NCI-H187 treated with DMSO at 0.1 percent for 48 hours (cell line): Measurements from ENCODE around the gene PPP1R3G.
"Not testable (repeated sequence)": the region's sequence is repeated elsewhere in the genome, so short reads cannot be mapped to it uniquely, and the experiment has no call there.

Experiments used
- DNase-seq: peaks from one replicate; lab custom pipeline; 2025; lab: John Stamatoyannopoulos, UW

PPP1R3G gene

DNA sequence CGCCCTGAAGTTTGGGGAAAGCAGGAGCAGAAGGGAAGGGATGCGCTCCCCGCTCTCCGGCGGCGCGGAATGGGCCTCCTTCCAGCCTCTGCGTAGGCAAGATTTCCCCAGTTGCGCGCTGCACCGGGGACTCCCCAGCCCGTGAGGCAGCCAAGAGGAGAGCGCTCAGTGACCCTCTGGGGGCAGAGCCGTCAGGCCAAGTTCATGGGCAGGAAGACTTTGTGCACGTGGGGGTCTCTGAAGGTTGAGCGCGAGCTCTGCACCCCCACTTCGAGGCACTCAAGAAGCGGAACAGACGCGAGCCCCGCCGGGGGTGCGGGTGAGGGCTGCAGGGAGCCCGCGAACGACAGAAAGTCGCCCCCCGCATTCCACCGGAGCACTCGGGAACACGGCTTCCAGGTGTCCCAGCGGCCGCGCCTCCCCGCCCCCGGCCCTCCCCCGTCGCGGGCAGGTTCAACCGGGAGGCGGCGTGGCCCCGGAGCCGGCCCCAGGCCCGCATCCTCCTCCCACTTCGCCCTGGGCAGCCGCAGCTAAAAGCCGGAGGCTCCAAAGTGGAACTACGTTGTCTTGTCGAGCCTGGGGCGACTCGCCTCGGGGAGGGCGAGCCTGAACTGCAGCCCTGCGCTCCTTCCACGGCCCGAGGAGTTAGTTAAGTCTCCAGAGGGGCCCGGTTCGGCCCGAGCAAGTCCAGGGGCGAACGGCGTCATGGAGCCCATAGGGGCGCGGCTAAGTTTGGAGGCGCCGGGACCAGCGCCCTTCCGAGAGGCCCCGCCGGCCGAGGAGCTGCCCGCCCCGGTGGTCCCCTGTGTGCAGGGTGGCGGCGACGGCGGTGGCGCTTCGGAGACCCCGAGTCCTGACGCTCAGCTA is at the start of gene PPP1R3G:
Gene PPP1R3G (plus strand): TSS at position 561 of the 867 bp plus-strand sequence. CDS start 145 bp downstream, at position 706.
- DNase-seq = no peak

DNA sequence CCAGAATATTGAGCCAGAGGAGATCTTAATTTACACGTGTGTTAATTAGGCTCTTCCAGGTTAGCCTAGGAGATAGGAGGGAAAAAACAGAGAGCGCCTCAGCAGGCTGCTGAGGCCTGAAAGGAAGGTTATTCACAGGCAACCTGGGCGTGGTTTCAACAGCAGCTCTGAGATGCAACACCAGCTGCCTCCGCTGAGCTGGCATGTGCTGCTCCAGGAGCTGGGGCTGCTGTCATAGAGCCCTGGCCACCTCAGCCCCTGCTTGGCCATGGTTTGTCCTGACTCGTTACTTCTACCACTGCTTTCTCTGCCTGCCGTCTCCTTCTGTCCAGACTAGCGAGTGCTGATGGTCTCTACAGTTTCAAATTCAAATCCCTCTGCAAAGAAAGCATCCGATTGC is 48.9 kb upstream of the PPP1R3G start:
- no peak for DNase-seq

DNA sequence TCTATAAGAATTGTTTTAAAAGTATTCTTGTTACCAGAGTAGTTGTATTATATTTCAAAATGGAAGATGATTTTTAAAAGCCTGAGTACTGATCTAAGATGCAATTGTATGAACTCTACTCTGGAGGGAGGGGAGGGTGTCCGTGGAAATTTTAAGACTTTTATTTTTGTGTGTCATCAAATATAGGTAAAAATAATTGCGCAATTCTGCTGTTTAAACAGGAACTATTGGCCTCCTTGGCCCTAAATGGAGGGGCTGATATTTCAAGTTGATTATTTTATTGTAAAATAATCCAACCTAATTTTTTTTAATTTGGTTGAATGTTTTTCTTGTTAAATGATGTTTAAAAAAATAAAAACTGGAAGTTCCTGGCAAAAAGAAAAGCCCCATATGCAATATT is 43.2 kb upstream of the PPP1R3G start:
- DNase-seq = no peak

DNA sequence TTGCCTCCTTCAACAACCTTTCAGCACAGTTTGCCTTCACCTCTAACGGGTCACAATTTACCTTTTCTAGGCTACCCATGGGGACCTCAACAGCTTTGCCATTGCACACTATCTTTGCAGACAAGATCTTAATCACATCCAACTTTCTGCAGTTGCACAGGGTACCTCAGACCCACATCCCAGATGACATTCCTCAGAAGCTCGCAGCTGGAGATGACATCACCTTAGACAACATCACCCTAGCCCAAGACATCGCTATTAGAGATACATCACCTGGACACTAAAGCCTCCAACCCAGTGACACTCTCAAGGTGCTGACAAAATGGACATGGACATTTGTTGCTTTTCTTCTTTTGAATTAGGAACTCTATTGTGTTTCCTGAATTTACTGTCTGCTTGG is 42.7 kb upstream of the PPP1R3G start:
- DNase-seq = no peak

DNA sequence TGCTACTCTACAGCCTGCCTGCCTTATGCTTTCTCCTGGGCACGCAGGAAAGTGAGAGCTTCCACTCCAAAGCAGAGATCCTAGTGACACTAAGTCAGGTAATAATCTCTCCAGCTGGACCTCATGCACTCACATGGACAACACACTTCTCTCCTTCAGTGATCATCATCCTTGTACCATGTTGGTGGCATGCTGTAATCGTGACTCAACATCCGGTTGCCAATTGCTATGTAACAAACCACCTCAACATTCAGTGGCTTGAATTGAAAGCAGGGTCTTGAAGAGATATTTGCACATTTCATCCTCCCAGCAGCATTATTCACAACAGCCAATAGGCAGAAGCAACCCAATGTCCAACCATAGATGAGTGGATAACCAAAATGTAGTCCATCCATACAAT is 40.3 kb upstream of the PPP1R3G start:
- DNase-seq = no peak

DNA sequence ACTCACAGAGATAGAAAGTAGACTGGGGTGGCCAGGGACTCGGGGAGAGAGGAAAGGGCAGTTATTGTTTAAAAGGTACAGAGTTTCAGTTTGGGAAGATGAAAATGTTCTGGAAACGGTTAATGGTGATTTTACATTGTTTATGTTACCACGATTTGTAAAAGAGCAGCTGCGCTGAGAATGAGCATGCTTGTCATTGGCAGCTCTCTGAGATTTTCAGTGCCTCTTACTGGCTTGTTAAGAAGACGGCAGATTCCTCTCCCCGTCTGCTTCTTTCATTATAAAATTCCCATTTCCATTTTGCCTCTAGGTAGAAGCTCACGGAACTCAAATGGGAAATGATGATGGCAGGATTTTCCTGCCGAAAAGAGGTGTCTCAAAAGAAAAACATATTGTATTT is 39.7 kb upstream of the PPP1R3G start:
- no peak for DNase-seq

DNA sequence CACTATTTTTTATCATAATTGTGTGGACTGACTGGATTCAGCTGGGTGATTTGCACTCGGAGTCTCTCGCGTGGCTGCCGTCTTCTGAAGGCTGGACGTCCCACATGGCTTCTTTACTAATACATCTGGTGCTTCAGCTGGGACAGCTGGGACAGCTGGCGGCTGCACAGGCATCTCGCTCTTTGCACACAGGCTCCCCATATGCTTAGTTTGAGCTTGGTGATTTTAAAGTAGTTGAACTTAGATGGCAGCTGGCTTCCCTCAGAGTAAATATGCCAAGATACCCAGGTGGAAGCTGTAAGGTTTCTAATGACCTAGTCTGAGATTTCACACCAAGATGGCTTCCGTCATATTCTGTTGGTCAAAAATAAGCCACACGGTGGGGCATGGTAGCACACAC is 38.7 kb upstream of the PPP1R3G start:
- DNase-seq = no peak

DNA sequence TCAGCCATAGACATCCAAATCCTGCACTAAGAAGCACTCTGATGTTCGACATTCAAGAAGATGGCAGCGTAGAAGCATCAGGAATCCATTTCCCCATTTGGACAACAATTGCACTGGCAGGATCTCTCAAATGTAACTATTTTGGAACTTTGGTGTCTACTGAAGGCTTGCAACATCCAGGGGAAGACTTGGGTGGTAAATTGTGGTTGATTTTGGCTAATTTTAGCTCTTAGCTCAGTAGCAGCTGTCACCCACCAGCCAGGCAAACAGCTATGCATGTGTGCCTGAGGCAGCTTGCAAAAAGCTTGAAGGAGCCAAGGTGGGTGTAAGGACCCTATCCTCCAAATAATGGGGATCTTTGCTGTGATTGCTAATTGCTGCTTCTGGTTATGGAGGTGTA is 35.1 kb upstream of the PPP1R3G start:
- no peak for DNase-seq

DNA sequence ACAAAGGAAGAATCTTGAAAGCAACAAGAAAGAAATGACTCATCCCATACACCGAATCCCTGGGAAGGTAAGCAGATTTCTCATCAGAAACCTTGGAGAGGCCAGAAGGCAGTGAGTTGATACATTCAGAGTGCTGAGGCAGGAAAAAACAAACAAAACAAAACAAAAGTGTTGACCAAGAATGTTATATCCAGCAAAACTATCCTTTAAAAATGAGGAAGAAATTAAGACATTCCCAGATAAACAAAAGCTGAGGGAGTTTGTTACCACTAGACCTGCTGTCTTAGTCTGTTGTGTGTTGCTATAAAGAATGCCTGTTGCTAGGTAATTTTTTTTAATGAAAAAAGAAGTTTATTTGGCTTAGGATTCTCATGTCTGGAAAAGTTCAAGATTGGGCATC is 33.7 kb upstream of the PPP1R3G start:
- no peak for DNase-seq

DNA sequence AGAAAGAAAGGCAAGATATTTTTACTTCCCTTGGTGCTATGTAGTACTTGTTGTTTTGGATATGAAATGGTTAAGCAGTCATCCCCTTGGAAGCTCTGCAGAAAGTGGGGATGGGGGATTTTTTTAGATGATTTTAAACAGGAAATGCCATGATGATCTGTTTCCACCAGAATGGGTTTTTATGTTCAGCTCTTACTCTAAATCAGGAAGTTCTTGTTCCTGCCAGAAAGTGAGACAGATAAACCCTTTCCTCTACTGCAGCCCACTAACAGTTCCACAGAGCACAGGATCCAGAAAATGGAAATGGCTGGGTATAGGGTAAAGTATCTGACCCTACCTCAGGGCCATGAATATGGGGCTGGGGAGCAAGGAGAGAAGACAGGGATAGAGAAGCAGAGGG is 32.1 kb upstream of the PPP1R3G start:
- DNase-seq = no peak

DNA sequence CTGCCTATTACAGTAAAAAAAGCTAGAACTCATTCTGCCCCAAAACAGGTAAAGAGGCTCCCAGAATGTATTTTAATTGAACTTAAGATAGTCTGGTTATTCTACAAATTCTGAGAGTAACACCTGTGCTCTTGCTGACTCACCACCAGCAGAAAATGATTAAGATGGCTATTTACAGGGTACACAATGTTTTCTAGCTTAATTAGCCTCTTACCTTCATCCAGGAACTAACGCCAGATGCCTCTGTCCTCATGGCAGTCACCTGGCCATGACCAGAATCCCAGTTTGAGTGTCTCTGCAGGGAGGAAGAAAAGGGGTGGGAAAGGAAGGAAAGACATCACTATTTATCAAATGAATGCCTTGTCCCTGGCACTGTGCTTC is 31.3 kb upstream of the PPP1R3G start:
- DNase-seq = no peak

DNA sequence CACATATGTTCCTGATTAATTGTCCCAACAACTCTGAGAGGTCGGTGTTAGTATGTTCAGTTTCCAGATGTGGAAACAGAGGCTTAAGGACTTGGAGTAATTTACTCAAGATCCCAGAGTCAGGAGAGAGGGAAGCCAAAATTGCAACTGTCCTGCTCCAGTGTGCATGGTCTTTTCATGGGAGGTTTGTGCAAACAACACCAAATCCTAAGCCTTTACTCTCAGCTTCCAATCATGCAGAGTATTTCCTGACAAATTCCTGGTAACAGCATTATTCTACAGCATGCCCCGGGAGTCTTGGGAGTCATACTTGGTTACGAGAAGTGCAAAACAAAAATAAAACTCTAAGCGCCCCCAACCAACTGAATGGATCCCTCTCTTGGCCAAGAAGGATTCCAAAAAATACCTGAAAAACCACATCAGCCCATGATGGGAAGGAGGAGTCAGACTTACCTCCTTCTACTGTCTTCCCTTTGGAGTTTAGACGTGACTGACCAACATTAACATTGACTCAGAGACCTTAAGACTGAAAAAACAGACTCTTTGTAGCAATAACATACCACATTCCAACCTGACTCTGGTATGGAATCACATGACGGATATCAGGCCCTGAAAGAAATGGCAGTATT is 30.8 kb upstream of the PPP1R3G start:
- no peak for DNase-seq

DNA sequence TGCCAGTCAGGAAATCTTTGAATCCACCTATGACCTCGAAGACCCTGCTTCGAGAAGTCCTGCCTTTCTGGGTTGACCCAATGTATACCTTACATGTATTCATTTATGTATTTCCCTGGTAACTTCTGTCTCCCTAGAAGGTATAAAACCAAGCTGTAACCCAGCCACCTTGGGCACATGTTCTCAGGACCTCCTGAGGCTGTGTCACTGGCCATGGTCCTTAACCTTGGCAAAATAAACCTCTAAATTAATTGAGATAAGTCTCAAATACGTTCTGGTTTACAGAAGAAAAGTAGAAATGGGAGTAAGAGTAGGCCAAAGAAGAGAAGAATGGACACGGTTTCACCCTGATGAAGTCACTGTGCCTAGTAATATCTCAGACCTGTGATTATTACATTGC is 30.0 kb upstream of the PPP1R3G start:
- DNase-seq = no peak

DNA sequence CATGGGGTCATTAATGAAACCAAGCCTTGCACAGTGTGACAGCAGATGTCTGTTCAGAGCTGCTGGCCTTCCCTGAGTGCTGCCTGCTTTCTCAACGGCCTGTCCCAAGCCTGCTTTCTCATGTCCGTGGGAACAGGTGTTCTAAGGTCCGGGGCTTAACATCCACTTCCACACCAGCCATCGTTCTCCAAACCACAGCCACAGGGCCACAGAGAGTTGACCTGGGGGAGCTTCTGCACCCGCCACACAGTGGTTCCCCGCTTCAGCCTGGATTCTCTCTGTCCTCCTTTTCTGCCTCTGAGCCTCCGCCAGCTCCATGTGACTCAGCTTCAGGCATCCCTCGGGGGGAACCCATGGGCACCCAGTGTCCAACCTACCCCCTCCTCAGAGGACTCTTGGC is 26.9 kb upstream of the PPP1R3G start:
- no peak for DNase-seq

DNA sequence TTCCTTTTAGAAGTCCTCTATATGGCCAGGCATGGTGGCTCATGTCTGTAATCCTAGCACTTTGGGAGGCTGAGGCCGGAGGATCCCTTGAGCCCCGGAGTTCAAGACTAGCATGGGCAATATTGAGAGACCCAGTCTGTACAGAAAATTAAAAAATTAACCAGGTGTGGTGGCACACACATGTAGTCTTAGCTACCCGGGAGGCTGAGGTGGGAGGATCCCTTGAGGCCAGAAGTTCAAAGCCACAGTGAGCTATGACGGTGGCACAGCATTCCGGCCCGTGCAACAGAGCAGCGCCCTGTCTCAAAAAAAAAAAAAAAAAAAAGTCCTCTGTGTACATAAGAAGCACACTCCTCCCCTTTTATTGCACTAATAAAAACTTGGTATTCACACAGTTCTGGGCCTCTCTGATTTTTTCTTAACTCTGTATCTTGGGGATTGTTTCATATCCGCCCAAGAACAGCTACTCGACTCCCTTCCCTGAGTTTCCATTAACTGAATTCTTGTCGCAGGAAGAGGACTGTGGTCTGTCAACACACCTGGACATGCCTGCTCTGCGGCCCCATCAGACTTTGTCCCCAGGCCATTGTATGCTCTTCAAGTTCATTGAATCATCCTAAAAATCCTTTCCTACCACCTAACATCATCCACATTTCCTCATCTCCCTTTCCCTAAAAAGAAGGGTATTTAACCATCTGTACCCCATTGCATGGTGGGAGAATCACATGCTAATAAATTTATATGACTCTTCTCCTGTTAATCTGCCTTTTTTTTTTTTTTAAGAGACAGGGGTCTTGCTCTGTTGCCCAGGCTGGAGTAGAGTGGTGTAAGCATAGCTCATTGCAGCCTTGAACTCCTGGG is 25.9 kb upstream of the PPP1R3G start:
- no peak for DNase-seq

DNA sequence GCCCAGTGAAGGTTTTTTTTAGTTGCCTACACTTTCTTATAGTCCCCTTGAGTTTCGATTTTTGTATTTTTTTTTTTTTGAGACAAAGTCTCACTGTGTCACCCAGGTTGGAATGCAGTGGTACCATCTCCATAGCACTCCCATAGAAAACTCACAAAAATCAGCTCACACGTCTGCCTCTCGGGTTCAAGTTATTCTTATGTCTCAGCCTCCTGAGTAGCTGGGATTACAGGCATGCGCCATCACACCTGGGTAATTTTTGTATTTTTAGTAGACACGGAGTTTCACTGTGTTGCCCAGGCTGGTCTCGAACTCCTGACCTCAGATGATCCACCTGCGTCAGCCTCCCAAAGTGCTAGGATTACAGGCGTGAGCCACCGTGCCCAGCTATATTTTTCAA is 24.7 kb upstream of the PPP1R3G start:
- not testable (repeated sequence) for DNase-seq

DNA sequence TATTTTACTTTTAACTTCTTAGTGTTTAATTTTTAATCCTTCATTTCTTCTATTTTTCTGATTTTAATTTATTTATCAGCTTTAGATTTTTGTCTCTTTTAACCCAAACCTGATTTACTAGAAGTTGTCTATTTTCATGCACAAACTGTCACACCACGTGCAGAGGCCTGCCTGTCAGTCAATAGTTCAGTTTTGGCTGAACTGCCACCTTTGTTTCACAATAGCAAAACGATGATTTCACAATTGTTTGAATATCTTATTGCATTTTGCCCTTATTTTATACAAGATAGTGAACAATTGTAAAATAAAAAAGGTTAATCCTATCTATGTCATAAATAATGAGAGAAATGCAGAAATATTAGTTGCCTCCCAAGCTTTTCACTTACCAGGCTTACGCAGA is 24.0 kb upstream of the PPP1R3G start:
- DNase-seq = no peak

DNA sequence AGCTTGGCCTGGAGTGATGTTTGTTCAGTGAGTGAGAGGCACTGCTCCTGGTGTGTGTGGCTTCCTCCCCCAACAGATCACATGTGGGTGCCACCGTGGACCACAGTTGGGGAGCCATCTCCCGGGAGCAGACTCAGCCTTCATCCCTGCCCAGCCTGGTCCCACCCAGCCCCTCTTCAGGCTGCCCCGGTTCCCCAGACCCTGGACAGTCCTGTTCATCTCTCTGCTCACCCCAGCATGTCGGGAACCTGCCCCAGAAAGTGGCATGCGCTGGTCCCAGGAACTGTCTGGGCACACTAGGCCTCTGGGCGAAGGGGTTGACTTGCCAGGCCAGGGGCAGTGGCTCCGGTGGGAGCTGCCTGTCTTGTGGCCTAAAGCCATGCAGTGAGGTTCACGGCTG is 21.5 kb upstream of the PPP1R3G start:
- DNase-seq = no peak

DNA sequence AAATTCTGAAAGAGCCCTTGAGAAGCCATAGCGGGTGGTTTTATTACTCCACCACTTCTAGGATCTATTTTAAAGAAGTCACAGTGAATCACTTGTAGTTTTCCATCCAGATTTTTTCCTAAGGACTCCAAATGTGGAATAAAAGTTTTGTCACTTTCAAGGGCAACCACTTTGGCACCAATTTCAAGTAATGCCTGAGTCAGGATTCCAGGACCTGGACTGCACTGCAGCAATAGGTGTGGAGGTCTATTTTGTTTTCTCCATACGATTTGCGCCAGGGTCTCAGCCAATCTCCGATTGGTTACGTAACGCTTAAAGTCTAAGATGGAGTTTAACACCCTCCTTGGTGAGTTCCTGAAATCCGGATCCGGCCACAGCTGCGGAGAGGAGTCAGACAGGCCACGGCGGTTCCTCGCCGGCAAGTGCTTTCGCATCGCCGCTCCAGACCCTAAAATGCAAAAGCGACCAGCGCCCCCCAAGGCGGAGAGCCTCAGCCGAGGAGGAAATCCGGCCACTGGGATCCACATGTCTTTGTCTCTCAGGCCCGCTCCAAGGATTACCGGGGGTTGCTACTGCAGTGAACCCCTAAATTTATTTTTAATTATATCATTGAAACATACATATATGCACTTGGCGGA is 18.6 kb upstream of the PPP1R3G start:
- DNase-seq = no peak

DNA sequence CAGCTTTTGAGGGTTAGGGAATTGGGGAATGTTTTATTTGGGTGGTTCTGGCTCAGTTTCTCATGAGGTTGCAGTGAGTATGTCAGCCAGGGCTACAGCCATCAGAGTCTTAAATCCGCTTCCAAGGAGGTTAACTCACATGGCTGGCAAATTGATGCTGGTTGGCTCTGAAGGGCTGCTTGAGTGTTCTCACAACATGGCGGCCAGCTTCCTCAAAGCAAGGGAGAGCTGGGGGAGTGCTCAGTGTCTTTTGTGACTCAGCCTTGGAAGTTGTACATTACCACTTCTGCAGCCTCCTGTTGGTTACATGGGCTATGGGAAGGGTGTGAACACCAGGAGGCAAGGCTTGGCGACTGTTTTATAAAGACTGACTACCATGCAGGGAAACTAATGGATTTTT is 17.8 kb upstream of the PPP1R3G start:
- no peak for DNase-seq

DNA sequence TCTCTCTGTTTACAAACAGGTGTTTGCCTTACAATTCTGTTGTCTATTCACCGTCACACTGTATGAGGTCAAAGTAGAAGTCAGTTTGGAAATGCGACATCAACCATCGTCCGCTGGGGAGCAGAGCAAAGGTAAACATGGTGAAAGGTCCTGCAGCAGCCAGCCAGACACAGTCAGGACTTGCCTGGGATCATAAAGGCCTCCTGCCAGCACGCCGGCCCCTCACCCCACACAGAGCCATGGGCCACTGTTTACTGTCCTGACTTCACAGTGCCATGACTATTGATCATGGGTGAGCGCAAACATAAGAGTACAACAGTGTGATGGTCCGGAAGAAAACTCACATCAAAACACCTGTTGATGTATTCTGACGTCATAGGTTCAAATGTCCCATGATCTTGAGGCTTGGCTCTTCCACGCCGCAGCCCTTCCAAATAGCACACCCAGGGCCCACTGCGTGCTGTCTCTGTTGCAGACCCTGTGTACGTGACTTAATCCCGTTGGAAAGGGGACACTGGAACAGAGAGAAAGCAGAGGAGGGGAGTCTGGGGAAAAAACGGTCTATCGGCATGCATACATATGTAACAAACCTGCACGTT is 16.9 kb upstream of the PPP1R3G start:
- no peak for DNase-seq

DNA sequence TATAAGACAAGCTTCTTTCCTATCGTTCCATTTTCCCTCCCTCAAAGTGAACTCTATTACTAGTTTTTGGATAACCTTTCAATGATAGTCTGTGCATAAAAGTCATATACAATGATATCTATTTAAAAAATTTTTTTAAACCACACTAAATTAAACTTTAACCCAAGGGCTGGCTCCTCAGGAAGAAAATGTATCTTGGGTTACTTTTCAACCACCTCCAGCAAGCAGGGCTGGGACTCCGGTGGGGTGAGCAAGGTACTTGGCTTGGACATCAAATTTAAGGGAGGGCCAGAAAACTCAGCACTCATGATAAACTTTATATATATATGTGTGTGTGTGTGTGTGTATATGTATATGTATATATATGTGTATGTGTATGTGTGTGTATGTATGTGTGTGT is 13.9 kb upstream of the PPP1R3G start:
- no peak for DNase-seq
